SK-N-MC (cell line): ENCODE measurements around the gene SNX27.
"Not testable (repeated sequence)": the region's sequence is repeated elsewhere in the genome, so short reads cannot be mapped to it uniquely, and the experiment has no call there.

ENCODE experiments used
- DNase-seq: peaks from one replicate; pipeline ENCODE4 v3.0.0-alpha.2; 2011; ENCODE audit warnings: low read depth, low spot score
- H3K27ac ChIP-seq: fragments of 200-600 bp; sonication (generic); 2 replicates; pipeline ENCODE4 v1.5.1; 2016; ENCODE audit warnings: mixed run types
- H3K36me3 ChIP-seq: fragments of 200-600 bp; sonication (generic); 2 replicates; pipeline ENCODE4 v1.6.1; 2017; ENCODE audit warnings: antibody characterized with exemption, low read length, mixed read lengths; ENCODE audit not compliant: insufficient read depth
- H3K4me3 ChIP-seq: fragments of 200-600 bp; sonication (generic); 2 replicates; pipeline ENCODE4 v1.5.1; 2016
- H3K9ac ChIP-seq: fragments of 200-600 bp; sonication (generic); 2 replicates; pipeline ENCODE4 v1.8.0; 2017; ENCODE audit warnings: mixed run types, mixed read lengths; ENCODE audit not compliant: insufficient read length
- H3K9me3 ChIP-seq: fragments of 200-600 bp; sonication (generic); 2 replicates; pipeline ENCODE4 v1.6.1; 2017; ENCODE audit warnings: low read depth, mild to moderate bottlenecking, antibody characterized with exemption, low read length, moderate library complexity, mixed read lengths
- EZH2 ChIP-seq: fragments of 200-600 bp; sonication (generic); IDR thresholded peaks from one replicate; pipeline ENCODE4 v1.6.1; 2017; ENCODE audit warnings: antibody characterized with exemption
- FOXP2 ChIP-seq: optimal IDR thresholded peaks from 2 replicates; pipeline ENCODE3; 2011; ENCODE audit warnings: mild to moderate bottlenecking, moderate library complexity; ENCODE audit not compliant: insufficient read depth; ENCODE audit errors: extremely low read length, control extremely low read depth
- POLR2AphosphoS5 ChIP-seq: IDR thresholded peaks from 2 replicates; pipeline ENCODE4 v1.6.1; 2012; ENCODE audit warnings: mild to moderate bottlenecking, low read depth, low read length, borderline replicate concordance

Gene SNX27

DNA sequence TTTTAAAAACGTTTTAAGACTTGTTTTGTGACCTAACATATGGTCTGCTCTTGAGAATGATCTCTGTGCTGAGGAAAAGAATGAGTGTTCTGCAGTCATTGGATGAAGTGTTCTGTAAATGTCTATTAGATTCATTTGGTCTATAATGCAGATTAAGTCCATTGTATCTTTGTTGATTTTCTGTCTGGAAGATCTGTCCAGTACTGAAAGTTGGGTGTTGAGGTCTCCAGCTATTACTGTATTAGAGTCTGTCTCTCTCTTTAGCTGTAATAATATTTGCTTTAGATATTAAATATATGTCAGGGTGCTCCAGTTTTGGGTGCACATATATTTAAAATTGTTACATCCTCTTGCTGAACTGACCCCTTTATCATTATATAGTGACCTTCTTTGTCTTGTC is 61.6 kb downstream of the SNX27 start:
- TF ChIP-seq EZH2 (no peak), POLR2AphosphoS5 (no peak), FOXP2 (no peak)
- no peak overlapping the region for H3K27ac ChIP-seq
- no peak for DNase-seq
- H3K4me3 ChIP-seq: no peak overlapping the region
- no peaks in the 10 kb centered on the region for H3K9me3 ChIP-seq
- peaks cover 32% of the 10 kb centered on the region for H3K36me3 ChIP-seq
- H3K9ac ChIP-seq: no peak overlapping the region

DNA sequence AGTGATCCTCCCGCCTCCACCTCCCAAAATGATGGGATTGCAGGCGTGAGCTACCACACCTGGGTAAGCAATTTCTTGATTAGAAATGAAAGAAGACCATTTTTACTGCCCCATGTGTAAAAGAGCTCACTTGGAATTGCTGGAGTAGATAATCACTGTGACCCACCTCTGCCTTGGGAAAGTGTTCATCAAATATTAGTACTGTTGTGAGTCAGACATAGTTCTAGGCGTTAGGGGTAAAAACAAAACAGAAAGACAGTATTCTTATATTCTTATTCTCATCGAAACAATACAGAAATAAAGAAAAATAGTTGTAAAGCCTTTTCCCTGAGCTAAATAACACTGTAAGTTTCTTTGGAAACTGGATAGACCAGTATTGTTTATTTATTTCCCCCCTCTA is 68.5 kb downstream of the SNX27 start:
- TF ChIP-seq EZH2 (no peak), FOXP2 (no peak), POLR2AphosphoS5 (no peak)
- H3K4me3 ChIP-seq: no peak overlapping the region
- peaks cover 17% of the 10 kb centered on the region for H3K36me3 ChIP-seq
- no peak overlapping the region for H3K9ac ChIP-seq
- no peak overlapping the region for H3K27ac ChIP-seq
- no peaks in the 10 kb centered on the region for H3K9me3 ChIP-seq
- no peak for DNase-seq

DNA sequence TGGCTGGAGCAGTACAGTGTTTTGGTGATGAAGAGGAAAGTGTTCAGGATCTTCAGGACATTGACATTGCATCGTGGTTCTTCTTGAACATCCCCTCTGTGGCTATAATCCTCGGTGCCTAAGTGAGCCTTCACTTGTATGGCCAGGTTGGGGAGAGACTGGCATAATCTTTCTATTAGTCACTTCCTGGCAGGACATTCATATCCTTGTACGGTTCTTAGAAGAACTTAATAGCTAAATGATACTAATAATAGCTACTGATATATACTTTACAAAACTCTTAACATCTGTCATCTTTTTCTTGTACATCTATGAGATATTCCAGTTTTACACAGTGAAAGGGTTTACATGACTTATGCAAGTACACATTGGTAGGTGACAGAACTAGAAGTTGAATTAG is 69.0 kb downstream of the SNX27 start:
- no peak for DNase-seq
- H3K4me3 ChIP-seq: no peak overlapping the region
- no peak overlapping the region for H3K27ac ChIP-seq
- H3K9me3 ChIP-seq: no peaks in the 10 kb centered on the region
- TF ChIP-seq EZH2 (no peak), FOXP2 (no peak), POLR2AphosphoS5 (no peak)
- H3K9ac ChIP-seq: no peak overlapping the region
- peaks cover 18% of the 10 kb centered on the region for H3K36me3 ChIP-seq

DNA sequence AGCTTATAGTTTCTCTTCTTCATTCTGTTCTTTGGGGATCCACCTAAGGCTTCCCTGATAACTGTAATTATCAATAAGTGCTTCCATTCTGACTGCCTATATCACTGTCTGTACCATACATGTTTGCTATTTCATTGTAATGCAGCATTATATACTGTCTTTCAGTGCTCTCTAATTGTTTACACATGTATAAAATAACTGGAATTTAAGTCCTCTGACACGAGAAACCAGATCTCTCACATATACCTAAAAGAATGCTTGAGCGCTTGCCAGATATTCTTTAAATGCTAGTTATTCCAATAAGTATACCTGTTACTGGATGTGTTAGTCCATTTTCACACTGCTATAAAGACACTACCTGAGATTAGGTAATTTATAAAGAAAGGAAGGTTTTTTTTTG is 70.1 kb downstream of the SNX27 start:
- DNase-seq: no peak
- Histone ChIP-seq H3K36me3 (peaks cover 26% of the 10 kb centered on the region), H3K4me3 (no peak overlapping the region), H3K27ac (no peak overlapping the region), H3K9me3 (no peaks in the 10 kb centered on the region), H3K9ac (no peak overlapping the region)
- no peak for TF ChIP-seq FOXP2
- TF ChIP-seq EZH2: no peak
- no peak for TF ChIP-seq POLR2AphosphoS5

DNA sequence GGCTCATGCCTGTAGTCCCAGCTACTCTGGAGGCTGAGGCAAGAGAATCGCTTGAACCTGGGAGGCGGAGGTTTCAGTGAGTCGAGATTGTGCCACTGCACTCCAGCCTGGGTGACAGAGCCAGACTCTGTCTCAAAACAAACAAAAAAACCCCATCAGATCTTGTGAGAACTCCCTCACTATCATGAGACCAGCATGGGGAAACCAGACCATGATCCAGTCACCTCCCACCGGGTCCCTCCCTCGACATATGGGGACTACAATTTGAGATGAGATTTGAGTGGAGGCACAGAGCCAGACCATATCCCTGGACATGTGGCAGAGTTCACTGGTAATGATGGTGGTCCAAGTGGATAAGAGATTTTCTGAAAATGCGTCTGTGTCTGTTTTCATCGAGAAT is 71.1 kb downstream of the SNX27 start:
- H3K27ac ChIP-seq, H3K4me3 ChIP-seq, H3K9ac ChIP-seq, DNase-seq, H3K9me3 ChIP-seq: not testable (repeated sequence)
- H3K36me3 ChIP-seq: peaks cover 25% of the 10 kb centered on the region

DNA sequence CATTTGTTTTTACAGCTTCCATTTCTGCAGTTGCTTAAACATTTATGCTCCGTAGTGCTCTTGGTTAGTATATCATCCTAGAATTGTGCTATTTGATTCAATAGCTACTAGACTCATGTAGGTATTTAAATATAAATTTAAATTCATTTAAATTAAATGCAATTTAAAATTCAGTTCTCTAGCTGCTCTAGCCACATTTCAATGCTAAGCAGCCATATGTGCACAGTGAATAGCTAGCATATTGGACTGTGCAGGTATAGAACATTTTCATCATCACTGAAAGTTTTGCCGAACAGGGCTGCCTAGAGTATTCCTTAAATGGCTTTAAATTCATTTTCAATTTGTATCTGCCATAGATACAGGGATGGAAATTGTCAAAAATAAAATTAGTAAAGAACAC is 72.3 kb downstream of the SNX27 start:
- no peak overlapping the region for H3K27ac ChIP-seq
- H3K4me3 ChIP-seq: no peak overlapping the region
- H3K36me3 ChIP-seq: peaks cover 20% of the 10 kb centered on the region
- no peak overlapping the region for H3K9ac ChIP-seq
- DNase-seq: no peak
- TF ChIP-seq POLR2AphosphoS5: no peak
- no peak for TF ChIP-seq EZH2
- no peak for TF ChIP-seq FOXP2
- H3K9me3 ChIP-seq: no peaks in the 10 kb centered on the region

DNA sequence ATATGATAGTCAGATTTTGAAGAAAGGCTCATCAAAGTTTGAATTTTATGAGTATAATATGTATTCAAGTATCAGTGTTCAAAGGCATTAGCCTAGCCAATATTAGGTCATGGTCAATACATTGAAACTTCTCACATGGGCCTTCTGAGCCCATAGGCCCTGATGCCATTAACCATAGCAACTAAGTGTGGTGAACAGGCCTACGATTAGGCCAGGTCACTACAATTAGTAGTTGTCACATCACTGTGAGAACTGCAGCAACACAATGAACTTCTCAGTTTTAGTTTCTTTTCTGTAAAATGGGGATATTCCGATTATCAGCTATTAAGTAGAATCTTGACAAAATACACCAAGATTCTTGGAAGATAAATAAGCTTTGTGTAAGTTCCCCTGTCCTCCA is 74.7 kb downstream of the SNX27 start:
- no peak for DNase-seq
- no peak overlapping the region for H3K27ac ChIP-seq
- H3K4me3 ChIP-seq: no peak overlapping the region
- H3K36me3 ChIP-seq: peaks cover 19% of the 10 kb centered on the region
- TF ChIP-seq FOXP2: no peak
- no peak for TF ChIP-seq POLR2AphosphoS5
- no peak for TF ChIP-seq EZH2
- H3K9me3 ChIP-seq: no peaks in the 10 kb centered on the region
- H3K9ac ChIP-seq: no peak overlapping the region

DNA sequence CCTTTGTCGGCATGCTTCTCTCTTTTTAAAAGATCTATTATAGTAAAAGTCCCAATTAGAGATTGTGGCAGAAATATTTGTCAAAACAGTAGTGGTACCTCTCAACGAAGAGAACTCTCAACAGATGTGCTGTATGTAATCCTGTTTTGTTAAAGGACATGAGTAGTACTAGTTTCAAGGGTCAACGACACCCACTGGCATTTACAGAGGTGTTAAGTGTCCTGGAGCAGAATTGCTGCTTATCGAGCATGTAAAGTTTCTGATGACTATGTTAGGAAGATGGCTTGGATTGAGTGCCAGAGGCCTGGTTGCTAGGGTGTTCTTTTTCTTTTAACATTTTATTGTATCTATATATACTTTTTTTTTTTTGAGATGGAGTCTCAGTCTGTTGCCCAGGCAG is 77.6 kb downstream of the SNX27 start:
- Histone ChIP-seq H3K4me3 (no peak overlapping the region), H3K27ac (no peak overlapping the region), H3K36me3 (peaks cover 24% of the 10 kb centered on the region), H3K9ac (no peak overlapping the region), H3K9me3 (no peaks in the 10 kb centered on the region)
- DNase-seq: no peak
- TF ChIP-seq POLR2AphosphoS5: no peak

DNA sequence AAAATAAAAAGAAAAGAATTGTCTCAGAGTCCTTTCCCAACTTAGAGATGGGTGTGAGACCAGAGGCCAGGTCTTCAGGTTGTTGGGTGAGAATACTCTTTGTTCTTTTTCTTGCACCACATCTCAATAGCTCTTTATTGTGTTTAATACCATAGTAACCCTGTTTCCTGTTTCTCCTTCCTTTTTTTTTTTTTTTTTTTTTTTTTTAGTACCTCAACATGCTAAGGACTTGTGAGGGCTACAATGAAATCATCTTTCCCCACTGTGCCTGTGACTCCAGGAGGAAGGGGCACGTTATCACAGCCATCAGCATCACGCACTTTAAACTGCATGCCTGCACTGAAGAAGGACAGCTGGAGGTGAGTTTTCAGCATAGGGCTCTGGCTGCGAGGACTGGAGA is 80.4 kb downstream of the SNX27 start:
- peaks cover 21% of the 10 kb centered on the region for H3K36me3 ChIP-seq
- TF ChIP-seq EZH2 (no peak), FOXP2 (no peak)
- no peak overlapping the region for H3K27ac ChIP-seq
- DNase-seq: no peak
- H3K9me3 ChIP-seq: no peaks in the 10 kb centered on the region
- no peak overlapping the region for H3K9ac ChIP-seq
- H3K4me3 ChIP-seq: no peak overlapping the region
